GM18511 (cell line): Measurements from ENCODE around the gene CKAP4.

Source experiments
- ATAC-seq: cut with Tn5 transposase; IDR thresholded peaks from one replicate; pipeline ENCODE4 v1.9.1; 2021; ENCODE audit warnings: mild to moderate bottlenecking, moderate library complexity; ENCODE audit not compliant: unreplicated experiment

The CKAP4 gene

DNA sequence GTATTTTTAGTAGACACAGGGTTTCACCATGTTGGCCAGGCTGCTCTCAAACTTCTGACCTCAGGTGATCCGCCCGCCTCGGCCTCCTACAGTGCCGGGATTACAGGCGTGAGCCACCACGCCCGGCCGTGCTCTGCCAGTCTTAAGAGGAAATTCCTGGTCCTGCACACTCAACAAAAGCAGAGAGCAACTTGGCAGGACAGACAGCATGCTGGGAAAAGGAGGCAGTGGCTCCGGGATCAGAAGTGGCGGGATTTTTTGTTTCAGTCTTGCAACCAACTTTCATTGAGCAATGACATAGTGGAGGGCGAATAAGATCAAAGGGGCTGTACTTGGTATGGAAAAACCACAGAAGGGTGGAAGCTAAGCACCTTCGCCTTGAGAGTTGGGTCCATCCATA is 2.1 kb downstream of the CKAP4 start:
- ATAC-seq, result no peak

DNA sequence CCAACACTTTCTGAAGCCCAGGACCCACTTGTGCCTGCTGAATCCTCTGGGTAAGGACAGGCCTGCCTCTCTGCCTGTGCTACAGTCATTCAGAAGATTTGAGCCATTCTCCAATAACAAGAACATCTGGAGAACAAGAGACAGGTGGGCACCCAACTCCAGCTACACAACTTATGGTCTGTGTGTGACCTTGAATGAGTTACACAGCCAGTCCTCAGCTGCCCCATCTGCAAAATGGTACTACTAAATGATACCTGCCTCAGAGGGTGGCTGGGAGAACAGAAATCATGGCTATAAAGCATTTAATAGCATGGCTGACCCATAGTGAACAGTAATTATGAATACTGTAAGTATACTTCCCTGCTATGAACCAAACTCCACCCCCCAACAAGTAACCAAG is 4.2 kb downstream of the CKAP4 start:
- ATAC-seq, result no peak

DNA sequence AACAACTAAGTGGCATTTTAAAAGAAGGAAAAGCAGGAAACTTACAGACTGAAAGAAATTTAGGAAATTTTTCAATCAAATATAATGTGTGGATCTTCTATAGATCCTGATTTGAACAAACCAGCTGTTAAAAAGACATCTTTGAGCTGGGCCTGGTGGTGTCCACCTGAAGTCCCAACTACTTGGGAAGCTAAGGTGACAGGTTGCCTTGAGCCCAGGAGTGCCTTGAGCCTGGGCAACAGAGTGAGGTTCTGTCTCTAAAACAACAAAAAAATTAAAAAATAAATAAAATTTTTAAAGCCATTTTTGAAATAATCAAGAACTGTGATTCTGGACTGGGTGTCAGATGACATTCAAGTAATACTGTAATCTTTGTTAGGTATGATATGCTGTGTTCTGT is 7.0 kb downstream of the CKAP4 start:
- ATAC-seq, result no peak

DNA sequence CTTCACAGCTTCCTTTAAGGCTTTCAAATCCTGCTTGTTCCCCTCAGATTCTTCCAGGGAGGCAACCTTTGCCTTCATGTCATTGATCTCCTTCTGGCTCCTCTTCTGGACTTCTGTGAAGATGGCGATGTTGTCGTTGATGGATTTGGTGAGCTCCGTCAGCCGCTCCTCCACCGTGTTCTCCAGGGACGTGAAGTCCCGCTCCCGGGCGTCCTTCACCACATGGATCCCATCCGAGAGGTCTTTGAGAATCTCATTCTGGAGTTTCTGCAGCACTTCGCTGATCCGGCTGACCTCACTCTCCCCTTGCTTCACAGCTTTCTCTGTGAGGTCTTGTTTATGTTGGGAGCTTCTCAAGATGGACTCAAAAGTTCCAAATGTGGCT is 7.9 kb downstream of the CKAP4 start:
- no peak for ATAC-seq

DNA sequence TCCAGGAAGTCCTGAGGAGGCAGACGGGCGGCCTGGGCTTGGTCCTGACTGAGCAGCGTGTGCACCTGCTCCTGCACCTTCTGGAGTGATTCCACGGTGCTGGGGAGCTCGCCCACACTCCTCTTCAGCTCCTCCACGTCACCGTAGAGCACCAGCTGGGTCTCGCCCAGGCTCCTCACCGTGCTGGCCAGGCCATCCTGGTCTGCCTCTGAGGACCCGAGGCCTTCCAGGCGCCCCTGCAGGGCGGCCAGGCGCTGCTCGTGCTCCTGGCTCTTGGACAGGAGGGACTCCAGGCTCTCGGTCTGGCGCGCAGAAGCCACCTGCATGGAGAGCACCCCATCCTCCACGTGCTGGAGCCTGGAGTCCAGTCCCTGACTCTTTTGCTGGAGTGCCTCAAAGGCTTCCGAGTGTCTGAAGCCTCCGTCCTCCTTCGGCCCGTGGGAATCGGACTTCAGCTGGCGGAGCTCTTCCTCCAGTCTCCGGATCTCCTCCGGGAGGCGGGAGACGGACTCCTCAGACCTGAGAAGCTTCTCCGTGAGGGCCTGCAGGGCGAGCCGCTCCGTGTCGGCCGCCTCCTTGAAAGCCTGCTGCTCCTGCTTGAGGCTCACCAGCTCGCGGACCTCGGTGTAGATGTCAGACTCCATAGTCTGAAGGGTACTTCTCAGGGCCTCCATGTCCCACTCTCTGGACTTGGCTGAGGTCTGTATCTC is 8.4 kb downstream of the CKAP4 start:
- ATAC-seq, result no peak

DNA sequence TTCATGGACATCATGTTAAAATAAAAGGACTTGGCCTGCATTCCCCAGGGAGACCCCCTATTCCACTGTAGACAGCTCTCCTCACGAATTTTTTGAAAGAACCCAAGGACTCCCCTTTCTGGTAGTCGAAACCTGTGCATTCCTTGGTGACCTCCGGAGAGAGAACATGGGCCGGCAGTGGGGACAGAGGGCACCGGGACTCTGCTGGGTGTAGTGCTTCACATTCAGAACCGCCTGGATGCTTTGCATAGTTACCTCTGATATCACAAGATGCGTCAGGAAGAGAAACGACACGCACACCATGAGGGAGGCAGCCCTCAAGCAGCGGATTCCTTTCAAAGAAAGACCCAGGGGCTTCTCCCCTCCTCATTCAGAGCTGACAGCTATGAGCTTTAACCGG is 9.7 kb downstream of the CKAP4 start:
- ATAC-seq, result no peak

DNA sequence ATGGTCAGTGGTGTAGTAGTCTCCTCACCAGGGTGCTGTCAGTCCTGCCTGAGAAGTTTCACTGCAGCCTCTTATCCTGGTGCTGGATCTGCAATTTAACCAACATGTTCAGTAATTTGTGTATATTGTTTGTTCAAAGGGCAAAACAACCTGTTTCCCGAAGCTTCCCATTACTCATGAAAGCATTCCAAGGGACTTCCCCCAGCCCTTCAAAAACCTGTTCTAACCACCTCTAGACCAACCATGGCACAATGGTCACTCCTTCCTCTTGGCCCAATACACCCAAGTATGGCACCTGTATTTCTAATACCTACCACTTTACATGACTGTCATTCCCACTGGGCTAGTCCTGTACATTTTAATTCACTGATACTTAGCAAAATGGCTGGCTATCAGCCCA is 12.1 kb downstream of the CKAP4 start:
- ATAC-seq, result no peak

DNA sequence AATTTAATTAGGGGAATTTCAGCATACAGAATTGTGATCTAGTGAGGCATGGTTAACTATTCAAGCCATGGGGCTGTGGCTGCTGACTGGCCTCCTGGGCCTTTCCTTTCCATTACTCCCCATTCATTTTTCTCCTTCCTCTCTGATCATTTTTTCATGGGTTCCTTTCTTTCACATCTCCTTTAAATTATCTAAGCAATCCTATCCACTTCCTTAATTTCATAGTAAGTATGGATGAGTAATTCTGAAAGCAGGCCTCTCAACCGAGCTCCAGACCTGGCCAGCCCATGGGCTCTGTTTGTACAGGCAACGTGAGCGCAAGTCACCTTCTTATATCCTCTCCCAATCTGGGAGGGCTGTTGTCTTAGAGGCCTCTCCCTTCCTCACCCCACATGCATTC is 13.4 kb downstream of the CKAP4 start:
- ATAC-seq, result no peak

DNA sequence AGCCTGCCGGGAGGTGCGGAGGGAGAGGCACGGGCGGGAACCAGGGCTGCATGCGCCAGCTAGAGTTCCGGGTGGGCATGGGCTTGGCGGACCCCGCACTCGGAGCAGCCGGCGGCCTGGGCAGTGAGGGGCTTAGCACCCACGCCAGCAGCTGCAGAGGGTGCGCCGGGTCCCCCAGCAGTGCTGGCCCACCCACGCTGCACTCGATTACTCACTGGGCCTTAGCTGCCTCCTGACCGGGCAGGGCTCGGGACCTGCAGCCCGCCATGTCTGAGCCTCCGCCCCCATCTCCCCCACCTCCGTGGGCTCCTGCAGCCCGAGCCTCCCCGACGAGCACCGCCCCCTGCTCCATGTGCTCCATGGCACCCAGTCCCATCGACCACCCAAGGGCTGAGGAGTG is 14.8 kb downstream of the CKAP4 start:
- ATAC-seq, result no peak

DNA sequence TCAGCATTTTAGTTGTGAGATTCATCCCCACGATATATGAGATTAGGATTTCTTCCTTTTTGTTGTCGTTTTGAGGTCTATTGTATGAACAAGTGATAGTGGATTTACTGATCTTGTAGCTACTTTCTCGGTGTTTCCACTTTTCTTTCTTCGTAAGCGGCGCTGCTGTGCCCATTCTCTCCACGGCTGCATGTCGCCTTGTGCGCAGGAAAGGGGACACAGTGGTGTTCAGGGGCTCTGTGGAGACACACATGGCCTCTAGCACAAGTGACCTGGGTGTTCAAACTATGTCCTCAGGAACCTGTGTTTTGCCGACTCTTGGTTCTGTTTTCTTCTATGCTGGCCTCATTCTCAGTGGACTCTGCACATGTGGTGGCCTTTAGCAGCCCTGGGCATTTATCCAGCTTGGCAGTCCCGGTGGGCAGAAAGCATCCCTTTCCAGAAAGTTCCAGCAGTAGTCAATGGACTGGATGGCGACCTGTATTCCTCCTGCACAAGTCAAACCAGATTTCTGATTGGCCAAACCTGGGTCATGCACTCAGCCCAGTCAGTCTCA is 18.7 kb downstream of the CKAP4 start:
- ATAC-seq, result no peak

DNA sequence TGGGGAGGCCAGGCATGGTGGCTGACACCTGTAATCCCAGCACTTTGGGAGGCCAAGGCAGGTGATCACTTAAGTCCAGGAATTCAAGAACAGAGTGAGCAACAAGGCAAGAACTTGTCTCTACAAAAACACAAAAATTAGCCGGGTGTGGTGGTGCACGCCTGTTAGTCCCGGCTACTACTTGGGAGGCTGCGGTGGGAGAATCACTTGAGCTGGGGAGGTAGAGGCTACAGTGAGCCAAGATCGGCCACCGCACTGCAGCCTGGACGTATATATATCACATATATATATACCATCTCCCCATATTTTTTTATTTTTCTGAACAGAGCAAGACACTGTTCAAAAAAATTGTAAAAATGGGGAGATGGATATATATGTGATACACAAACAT is 19.5 kb downstream of the CKAP4 start:
- ATAC-seq, result no peak

DNA sequence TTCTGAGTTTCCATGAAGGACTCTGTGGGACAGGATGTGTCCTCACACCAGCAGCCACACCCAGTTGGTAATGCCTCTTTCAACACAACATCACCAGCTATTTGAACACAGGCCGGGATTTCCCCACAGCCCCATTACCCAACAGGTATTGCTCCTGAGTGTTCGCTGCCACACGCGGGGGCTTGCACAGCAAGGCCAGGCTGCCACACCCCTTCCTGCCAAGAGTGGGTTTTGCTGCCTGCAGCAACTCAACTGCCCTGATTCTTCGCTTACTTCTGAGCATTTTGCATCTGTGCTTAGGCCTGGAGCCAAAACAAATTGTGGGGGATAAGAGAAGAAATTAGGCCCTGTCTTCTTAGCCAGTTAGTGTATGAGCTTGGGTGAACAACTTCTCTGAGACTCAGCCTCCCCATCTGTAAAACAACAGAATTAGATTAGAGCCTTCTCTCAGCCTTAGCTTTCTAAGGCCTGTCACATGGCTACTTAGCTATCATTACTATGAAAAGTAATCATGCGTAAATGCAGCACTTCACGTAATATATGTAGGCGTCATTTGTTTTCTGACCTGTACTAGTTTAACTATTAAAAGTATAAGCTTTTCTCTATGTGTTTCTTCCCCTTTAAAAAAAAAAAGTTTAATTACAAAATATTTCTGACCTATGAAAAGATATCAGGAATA is 20.0 kb downstream of the CKAP4 start:
- ATAC-seq, result no peak

DNA sequence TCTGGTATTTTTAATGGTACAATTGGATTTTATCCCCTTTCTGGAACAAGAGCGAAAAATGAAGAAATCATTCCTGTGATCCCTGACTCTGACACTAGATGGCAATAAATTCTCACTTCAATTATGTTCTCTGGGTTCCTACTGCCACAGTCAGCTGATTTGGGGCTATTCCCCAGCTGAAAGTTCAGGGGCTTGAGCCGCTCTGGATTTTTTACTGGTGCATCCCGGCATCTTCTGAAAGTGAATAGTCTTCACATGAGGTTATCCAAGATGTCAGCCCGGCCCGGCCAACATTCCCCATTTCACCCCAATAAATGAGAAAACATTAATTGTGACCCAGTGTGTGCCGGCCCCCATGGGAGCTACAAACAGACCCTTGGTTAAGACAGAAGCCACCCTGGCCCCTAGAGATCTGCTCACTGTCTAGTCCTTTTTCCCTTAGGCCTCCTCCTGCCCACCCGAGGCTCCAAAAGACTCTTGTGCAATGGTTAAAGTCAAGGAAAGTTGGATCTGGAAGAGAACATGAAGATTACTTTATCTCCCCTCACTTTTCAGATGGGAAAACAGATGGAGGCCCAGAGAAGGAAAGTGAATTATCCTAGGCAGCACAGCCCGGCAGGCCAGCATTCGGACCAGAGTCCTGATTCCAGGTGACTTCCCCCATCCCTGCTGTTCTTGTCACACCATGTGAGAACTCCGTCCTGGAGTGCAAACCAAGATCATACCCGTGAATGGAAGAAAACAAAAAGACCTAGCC is 20.8 kb downstream of the CKAP4 start:
- no peak for ATAC-seq

DNA sequence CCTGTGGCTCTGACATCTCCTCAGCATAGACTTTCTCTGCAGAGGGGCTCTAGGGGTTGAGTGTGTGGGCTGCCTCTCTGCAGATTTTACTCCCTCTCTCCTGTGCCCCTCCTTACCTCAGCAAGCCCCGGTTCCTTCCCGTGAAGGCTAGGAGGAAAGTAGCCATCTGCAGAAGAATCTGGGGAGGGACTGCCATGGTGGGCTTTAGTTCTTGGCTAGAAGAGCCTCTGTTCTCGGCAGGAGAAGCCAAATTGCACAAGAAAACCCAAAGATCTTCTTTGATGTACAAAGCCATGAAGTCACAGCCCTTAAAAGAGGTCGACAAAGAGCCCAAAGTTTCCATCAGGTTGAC is 23.5 kb downstream of the CKAP4 start:
- no peak for ATAC-seq

DNA sequence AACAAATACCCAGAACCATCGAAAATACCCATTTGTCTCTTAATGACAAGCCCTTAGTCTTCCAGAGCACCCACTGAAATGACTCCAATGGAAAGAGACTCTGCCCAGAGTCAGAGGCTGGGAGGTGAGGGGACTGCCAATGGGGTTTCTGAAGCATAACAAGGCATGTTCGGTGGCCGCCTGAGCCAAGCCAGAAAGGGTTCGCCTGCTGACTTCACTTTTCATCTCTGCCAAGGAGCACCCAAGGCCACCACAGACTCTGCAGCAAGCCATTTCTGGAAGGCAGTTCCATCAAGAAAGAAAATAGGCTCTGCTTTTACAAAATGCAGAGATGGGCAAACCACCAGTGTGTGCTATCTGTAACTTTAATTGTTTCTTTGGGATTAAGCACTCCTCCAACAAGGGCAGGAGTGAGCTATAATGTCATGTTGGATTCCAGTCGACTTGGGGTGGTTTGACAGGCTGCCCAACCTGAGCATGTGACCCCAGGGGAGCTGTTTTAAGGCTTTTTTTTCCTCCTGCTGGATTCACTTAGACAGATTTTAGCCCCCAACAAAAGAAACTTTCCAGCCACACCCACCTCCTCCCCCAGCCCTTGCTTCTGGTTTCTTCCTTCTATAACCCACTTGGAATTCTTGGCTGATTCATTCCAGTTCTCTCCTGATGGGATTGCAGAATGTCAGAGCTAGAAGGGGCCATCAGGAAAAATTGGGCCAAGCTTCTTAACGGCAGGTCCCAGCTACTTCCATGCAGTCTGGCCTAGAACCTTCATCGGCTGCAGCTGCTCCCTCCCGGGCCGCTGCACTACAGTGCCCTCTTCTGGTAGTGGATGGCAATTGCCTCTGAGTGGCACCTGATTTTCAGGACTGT is 24.1 kb downstream of the CKAP4 start:
- ATAC-seq, result peak; percentile 70

DNA sequence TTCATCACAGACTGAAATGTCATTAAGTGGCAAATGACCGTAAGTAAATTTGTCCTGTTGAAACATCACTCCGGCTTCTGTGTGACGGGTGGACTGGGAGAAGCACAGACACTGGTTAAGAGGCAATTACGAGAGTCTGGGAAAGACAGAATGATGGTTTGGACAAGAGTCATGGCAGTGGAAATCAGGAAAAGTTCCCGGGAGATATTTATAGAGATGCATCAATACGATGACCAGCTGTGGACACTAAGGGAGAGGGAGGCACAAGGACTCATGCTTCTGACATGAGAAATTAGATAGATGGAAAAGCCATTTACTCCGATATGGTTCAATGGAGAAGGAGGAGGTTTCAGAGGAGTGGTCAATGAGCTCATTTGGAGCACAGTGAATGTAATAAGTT is 27.3 kb downstream of the CKAP4 start:
- ATAC-seq, result no peak

DNA sequence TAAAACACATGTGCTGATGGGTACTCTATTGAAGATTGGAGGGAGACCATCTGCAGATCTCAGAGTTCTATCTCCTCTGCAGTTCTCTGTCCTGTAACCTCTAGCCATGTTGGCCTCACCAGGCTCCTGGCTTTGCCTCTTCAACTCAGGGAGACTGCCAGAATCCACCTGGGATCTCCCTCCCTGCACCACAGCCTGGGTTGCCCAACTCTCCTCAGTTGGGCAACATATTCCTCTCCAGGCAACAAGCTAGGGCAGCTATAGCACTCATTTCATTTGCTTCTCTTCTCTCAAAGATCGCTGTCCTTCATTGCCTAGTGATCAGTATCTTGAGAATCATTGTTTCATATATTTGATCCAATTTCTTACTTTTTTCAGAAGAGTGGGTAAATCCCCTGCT is 28.8 kb downstream of the CKAP4 start:
- ATAC-seq, result no peak

DNA sequence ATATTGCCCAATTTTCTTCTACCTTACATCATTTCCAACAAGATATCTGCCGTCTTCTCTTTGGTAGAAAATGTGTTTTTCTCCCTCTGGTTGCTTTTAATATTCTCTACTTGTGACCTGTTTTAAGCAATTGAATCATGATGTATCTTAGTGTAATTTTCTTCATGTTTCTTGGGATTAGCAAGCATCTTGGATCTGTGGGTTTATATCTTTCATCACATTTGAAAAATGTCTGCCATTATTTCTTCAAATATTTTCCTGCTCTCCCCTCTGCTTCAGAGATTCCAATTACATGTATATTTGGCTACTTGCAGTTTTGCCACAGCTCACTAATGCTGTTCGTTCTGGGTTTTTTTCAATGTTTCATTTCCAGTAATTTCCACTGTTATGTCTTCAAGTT is 30.1 kb downstream of the CKAP4 start:
- no peak for ATAC-seq

DNA sequence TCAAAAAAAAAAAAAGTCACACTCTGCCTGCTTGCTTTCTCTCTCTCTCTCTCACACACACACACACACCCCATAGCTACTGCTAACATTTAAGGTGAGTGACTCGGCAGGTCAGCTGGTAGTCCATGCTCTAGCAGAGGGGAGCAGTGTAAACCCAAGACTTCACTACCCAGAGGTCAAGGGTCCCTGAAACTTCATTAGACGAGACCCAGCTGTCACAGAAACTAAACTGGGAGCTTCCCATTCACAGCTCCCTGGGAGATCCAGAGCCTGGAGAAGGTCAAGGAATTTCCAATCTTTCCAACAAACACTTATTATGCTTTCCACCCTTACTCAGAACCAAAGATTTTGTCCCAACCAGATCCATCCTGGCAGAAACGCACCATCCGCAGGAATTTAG is 33.2 kb downstream of the CKAP4 start:
- ATAC-seq, result no peak

DNA sequence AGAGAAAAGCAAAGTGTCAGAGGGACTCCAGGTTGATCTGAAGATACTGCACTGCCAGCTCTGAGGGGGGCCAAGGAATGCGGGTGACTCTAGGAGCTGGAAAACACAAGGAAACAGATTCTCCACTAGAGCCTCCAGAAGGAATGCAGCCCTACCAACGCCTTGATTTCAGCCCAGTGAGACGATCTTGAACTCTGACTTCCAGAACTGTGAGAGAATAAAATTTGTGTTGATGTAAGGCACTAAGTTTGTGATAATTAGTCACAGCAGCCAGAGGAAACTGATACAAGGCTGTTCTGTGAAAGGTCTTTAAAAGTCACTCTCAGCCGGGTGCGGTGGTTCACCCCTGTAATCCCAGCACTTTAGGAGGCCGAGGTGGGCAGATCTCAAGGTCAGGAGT is 34.2 kb downstream of the CKAP4 start:
- ATAC-seq, result no peak

DNA sequence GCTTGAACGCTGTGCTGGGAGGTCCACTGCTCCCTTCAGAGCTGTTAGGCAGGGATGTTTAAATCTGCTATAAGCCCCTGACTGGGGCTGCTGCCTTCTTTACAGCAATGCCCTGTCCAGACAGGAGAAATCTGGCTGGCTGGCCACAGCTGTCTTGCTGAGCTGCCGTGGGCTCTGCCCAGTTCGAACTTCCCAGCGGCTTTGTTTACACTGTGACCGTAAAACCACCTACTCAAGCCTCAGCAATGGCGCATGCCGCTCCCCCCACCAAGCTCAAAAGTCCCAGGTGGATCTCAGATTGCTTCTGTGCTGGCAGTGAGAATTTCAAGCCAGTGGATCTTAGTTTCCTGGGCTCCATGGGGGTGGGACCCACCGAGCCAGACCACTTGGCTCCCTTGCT is 35.8 kb downstream of the CKAP4 start:
- ATAC-seq, result no peak
